Neuron (in vitro differentiated cells): ENCODE measurements around the gene TMEM208.
A peak's percentile ranks its signal among the peaks of the same experiment; 100 is the strongest.

ENCODE experiments used
- H2AFZ ChIP-seq: one replicate; pipeline ENCODE4 v1.6.1; 2013; ENCODE audit warnings: low read depth, mild to moderate bottlenecking, inconsistent platforms, low read length, moderate library complexity
- H3K27me3 ChIP-seq: one replicate; pipeline ENCODE4 v1.6.1; 2013; ENCODE audit warnings: low read length; ENCODE audit not compliant: insufficient read depth
- H3K36me3 ChIP-seq: one replicate; pipeline ENCODE4 v1.6.1; 2013; ENCODE audit warnings: low read length; ENCODE audit not compliant: insufficient read depth
- H3K4me1 ChIP-seq: one replicate; pipeline ENCODE4 v1.6.1; 2013; ENCODE audit warnings: low read length; ENCODE audit not compliant: insufficient read depth
- H3K4me3 ChIP-seq: 2 replicates; pipeline ENCODE4 v1.5.1; 2013; ENCODE audit warnings: mild to moderate bottlenecking, low read length, moderate library complexity
- H3K9me3 ChIP-seq: one replicate; pipeline ENCODE4 v1.6.1; 2013; ENCODE audit warnings: low read length

The TMEM208 gene

DNA sequence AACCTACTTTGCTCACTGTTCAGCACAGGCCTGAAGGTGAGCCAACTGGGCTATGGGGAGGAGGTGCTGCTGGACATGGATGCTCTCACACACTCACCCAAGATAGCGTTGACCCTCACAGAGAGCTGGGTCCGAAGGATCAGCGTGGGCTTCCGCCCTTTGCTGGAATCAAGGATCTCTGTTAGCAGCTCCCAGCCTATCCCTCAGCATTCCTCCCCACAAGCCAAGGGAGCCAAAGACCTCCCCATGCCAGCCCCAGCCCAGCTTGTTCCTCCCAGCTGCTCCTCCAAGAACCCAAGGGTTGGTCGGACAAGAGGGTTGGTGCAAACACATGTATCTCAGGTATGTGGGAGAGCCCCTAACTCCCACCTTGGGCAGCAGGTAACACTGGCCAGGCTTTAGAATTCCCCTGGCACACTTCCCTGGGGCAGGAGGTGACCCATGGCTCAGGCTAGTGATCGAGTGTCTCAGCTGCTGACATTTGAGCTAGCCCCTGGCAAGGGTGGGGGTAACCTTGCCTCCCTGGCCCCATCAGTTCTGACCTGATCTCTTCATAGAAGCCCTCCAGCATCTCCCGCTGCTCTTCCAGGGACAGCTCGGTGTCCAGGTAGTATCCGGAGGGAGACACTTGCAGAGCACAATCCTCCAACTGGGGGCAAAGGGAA is 12.0 kb downstream of the TMEM208 start:
- Histone ChIP-seq H3K36me3 (peaks cover 5% of the 10 kb centered on the region), H3K9me3 (no peaks in the 10 kb centered on the region)

DNA sequence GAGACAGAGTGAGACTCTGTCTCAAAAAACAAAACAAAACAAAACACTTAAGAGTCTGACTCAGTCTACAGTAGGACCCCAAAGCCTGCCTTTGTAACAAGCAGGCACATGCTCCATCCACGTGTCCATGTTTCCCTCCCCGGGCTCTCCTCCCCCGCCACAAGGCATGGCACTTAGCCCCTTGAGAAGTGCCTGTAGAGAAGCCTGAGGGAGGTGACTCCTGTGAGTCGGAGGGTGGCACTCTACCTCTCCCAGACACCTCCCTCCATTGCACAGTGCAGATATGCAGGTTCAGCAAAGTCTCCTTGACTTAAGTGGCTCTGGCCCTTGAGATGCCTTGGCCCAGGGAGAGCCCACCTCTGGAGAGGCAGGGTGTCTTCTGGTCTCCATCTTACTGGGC is 13.6 kb downstream of the TMEM208 start:
- peaks cover 5% of the 10 kb centered on the region for H3K36me3 ChIP-seq
- no peak overlapping the region for H2AFZ ChIP-seq
- H3K4me1 ChIP-seq: peaks cover 9% of the 10 kb centered on the region
- no peak overlapping the region for H3K4me3 ChIP-seq
- H3K9me3 ChIP-seq: no peaks in the 10 kb centered on the region
- H3K27me3 ChIP-seq: no peaks in the 10 kb centered on the region

More for the DNA sequence above, 12.0 kb downstream of the TMEM208 start:
- peaks cover 2% of the 10 kb centered on the region for H3K4me1 ChIP-seq
- no peak overlapping the region for H2AFZ ChIP-seq
- no peak overlapping the region for H3K4me3 ChIP-seq
- no peaks in the 10 kb centered on the region for H3K27me3 ChIP-seq

DNA sequence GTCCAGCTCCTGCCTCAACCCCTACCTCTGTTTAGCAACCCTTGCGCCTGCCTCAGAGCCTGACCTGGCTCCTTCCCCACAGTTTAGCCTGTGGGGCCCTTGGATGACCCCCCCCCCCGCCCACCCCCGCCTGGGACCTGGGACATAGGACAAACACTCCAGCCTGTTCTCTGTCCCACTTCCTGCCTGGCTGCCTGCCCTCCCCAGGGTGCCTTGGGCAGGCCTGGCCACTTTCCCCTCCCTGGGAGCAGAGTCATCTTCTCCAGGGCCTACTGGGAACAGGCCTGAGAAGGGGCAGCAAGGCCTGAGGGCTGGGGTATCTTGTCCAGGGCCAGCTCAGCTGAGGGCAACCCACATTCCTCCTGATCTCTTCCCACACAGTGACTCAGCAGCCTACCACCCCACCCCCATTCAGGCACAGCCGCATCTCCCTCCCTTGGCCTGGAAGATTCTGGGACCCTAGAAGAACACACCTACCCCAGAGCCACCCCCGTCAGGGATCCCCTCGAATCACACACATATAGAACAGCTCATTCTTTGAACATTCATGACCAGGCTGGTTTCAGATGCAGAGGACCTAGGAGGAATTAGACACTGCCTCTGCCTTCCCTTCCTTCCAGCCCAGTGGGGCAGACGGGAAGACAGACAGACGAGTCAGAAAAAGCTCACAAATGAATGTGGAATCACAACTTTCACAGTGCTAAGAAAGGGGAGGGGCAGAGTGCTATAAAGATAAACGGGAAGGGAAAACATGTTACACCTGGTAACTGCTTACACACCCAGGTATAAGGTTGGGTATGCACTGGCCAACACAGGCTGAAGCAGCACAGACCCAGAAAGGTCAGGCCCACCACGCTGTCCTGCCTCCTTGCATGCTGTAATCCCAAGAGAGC is 14.3 kb downstream of the TMEM208 start:
- Histone ChIP-seq H2AFZ (no peak overlapping the region), H3K9me3 (no peaks in the 10 kb centered on the region), H3K4me1 (peaks cover 13% of the 10 kb centered on the region), H3K36me3 (peaks cover 2% of the 10 kb centered on the region), H3K4me3 (no peak overlapping the region), H3K27me3 (no peaks in the 10 kb centered on the region)

DNA sequence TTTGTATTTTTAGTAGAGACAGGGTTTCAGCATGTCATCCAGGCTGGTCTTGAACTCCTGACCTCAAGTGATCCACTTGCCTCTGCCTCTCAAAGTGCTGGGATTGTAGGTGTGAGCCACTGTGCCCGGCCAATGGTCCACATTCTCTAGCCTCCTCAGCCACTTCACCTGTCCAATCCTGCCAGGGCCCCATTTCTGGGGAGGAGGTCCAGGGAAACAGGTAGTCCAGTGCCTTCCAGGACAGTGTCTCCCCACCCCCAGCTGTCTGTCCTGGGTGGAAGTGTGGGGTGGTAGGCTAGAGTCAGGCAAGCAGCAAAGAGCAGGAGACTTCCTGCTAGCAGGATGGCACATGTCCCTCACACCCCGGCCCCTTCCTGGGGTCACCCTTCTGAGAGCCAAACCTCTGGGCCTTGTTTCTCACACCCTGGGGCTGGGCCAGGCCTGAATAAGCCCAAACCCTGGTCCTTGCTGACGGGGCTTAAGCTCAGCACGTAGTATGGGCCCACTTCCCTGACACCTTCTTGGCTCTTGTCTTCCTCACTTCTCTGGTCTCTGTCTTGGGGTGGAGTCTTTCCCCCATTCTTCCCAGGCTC is 15.3 kb downstream of the TMEM208 start:
- no peak overlapping the region for H3K4me3 ChIP-seq
- no peak overlapping the region for H2AFZ ChIP-seq
- peaks cover 17% of the 10 kb centered on the region for H3K4me1 ChIP-seq
- no peaks in the 10 kb centered on the region for H3K9me3 ChIP-seq
- H3K36me3 ChIP-seq: peaks cover 2% of the 10 kb centered on the region
- no peaks in the 10 kb centered on the region for H3K27me3 ChIP-seq

DNA sequence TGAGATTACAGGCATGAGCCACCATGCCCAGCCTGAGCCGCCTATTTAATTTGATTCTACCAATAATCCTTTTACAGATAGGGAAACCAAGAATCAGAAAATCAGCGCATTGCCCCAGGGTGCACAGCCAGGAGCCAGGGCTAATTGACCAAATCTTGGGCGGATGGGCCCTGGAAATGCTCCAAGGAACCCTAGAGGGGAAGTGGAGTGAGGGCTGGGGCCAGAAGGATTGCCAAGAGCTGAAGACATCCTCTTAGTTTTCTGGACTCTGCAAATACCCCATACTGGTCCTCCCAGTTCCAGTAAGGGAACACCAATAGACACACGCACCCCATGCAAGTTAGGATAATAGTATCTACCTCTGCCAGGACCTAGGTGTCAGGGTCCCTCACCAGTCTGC is 16.6 kb downstream of the TMEM208 start:
- H3K27me3 ChIP-seq: no peaks in the 10 kb centered on the region
- no peaks in the 10 kb centered on the region for H3K9me3 ChIP-seq
- peaks cover 24% of the 10 kb centered on the region for H3K4me1 ChIP-seq
- H3K4me3 ChIP-seq: no peak overlapping the region
- H2AFZ ChIP-seq: no peak overlapping the region
- peaks cover 2% of the 10 kb centered on the region for H3K36me3 ChIP-seq

DNA sequence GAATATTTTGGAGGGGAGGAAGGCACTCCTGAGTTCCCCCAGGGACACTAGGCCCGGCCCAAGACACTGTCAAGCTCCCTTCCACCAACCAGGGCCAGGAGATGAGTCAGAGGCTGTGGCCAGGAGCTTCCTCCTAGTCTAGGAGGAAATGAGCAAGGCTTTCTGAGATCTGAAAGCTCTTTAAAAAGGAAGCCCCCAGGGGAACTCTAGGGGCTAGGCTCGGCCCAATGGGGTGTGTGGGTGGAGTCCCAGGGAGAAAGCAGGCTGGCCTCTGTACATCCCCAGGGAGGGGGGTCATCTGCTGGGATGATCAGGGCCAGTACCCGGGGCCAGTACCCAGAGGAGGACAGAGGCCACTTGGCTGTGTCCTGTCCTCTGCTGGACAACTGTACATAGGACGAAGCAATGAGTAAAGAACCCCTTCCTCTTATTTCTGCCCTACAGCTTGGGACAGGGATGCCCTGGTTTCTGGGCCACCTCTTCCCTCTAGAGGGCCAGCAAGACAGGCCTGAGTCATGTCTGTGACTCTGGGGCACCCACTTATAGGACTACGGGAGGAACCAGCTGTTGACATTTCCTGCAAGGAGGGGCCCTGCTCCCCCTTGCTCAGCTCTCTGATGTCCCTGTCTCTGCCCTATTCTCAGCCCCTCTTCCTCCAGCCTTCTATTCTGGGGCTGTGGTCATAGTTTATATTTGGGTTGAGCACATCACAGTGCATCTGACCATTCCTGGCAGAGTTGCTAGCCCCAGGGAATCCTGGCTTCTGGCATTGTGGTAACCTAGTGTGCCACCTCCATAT is 17.7 kb downstream of the TMEM208 start:
- Histone ChIP-seq H3K9me3 (no peaks in the 10 kb centered on the region), H3K27me3 (peaks cover 7% of the 10 kb centered on the region), H3K36me3 (no peaks in the 10 kb centered on the region), H2AFZ (no peak overlapping the region), H3K4me3 (no peak overlapping the region), H3K4me1 (peaks cover 35% of the 10 kb centered on the region)

DNA sequence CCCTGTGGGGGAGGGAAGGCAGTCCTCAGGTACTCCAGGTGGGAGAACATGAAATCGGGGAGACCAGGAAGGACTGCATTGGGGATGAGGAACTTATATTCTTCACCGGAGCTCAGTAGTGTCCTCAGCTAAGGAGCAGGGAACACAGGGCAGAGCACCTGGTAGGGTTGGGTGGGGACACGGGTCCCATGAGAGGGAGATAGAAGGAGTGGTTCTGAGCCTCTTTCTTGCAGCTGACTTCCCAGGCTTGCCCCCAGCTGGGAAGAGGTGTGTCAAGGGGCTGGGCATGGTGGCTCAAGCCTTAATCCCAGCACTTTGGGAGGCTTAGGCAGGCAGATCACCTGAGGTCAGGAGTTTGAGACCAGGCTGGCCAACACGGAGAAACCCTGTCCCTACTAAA is 18.3 kb downstream of the TMEM208 start:
- Histone ChIP-seq H3K4me1 (peaks cover 36% of the 10 kb centered on the region), H2AFZ (no peak overlapping the region), H3K9me3 (no peaks in the 10 kb centered on the region), H3K36me3 (no peaks in the 10 kb centered on the region), H3K27me3 (peaks cover 12% of the 10 kb centered on the region), H3K4me3 (no peak overlapping the region)

DNA sequence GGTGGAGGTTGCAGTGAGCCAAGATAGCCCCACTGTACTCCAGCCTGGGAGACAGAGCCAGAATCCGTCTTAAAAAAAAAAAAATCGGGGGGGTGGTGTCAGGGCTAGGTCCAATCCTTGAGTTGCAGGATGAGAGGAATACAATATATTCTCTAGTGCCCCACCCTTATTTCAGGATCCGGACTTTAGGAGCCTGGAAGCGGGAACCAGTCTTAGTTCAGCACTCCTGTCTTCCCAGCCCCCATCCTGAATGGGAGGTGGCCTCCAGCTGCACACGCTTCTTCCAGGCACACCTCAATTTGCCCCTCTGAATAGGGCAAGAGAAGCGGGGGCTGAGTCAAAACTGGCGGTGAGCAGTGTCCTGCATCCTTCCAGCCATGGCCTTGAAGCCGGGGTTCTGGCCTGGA is 18.7 kb downstream of the TMEM208 start:
- Histone ChIP-seq H3K9me3 (no peaks in the 10 kb centered on the region), H3K27me3 (peaks cover 12% of the 10 kb centered on the region), H3K4me3 (peak overlapping the region; percentile 73), H3K4me1 (peaks cover 36% of the 10 kb centered on the region), H3K36me3 (no peaks in the 10 kb centered on the region), H2AFZ (peak overlapping the region; percentile 98)

DNA sequence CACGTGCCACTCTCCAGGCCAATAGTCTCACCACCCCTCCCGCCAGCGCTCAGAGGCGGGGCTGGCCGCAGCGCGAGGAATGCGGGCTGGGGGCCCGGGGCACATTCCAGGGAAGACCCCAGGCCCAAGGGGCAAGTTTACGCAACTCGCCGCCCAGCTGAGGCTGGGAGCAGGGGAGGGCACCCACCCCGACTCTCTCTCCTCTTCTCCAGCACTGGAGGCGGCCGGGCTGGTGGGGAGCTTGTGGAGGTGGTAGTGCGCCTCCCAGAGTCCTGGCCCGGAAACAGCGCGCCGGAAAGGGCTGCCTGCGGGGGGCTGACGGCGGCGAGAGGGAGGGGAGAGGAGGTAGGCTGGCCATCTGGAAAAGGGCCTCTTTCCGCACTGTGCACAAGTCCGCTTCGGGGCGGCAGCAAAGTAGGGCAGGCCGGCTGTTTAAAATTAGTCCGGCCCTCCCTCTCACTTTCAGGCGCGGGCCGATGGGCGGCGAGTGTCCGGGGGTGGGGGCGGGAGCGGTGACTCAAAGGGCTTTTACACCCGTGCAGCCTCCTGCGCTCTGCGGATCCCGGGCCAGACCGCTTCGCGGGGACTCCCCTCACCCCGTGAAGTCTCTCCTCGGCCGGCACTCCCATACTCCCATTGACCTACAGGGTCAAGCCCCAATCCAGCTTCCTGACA is 19.3 kb downstream of the TMEM208 start:
- Histone ChIP-seq H3K9me3 (no peaks in the 10 kb centered on the region), H3K4me3 (peak overlapping the region; percentile 73), H3K27me3 (peaks cover 12% of the 10 kb centered on the region), H3K36me3 (no peaks in the 10 kb centered on the region), H3K4me1 (peaks cover 36% of the 10 kb centered on the region), H2AFZ (peak overlapping the region; percentile 98)

DNA sequence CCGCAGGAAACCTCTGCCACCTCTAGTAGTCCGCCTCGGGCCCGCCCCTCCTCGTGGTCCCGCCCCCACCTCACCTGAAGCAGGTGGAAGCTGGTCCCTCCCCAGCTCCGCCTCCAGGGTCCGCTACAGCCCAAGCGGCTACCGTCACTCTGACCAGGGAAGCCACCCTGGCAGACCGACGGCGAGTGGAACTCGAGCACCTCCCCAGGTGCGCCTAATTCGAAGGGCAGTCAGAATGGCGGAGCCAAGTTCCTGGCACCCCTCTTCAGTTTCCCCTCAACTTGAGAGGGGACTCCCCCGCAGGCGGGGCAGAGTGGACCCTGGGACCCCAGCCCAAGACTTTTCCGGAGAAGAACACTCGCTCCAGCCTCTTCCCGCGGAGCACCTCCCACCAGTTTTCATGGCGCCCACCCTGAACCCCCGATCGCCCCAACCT is 19.8 kb downstream of the TMEM208 start:
- Histone ChIP-seq H3K9me3 (no peaks in the 10 kb centered on the region), H3K4me1 (peaks cover 36% of the 10 kb centered on the region), H3K4me3 (peak overlapping the region; percentile 73), H3K36me3 (no peaks in the 10 kb centered on the region), H2AFZ (peak overlapping the region; percentile 98), H3K27me3 (peaks cover 12% of the 10 kb centered on the region)

DNA sequence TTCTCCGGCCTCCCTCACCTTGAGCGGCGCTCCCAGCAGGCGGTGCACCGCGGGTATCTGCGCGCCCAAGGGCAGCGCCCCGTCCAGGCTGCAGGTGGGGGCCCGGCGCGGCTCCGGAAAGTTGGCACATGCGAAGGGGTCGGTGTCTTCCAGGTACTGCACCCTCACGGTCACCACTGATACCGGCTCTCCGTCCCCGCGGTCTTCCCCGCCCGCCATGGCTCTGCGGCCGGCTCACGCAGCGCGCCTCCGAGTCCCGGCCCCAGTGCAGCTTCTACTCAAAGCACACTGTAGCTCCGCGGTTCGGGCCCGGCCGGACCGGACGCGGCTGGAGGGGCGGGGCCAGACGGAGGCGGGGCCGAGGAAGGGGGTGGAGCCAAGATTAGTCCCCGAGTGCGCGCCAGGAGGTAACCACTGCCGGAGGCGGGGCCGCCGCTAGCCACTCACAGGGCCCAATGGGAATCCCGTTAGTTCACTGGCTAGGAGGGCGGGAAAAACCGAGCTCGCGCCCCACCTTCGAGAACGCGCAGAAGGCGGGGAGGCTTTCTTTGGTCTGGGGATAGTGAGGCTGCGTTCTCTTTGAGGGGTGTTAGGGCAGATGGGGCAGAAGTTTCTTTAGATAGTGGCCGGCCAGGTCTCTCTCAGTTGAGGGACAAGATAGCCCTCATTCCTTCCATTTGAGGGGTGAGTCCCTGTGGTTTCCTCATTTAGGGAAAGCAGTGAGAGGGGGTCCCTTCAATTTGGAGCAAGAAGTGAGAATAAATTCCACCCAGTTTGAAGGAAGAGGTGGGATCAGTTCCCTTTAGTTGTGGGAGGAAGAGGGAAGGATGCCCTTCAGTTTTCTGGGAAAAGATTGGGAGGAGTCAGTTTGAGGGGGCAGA is 20.5 kb downstream of the TMEM208 start, which contains the start of gene FHOD1:
Gene FHOD1 (minus strand): TSS at position 290 of the 881 bp plus-strand sequence. CDS start 71 bp downstream, at position 219.
- H3K27me3 ChIP-seq: peaks cover 12% of the 10 kb centered on the region
- peaks cover 36% of the 10 kb centered on the region for H3K4me1 ChIP-seq
- peak within 1 kb of the TSS; percentile 73 for H3K4me3 ChIP-seq
- H2AFZ ChIP-seq: peak within 1 kb of the TSS; percentile 98
- H3K36me3 ChIP-seq: no peaks in the 10 kb centered on the region
- H3K9me3 ChIP-seq: no peaks in the 10 kb centered on the region
